ENCODE data around the gene NRIP1. TPM values are rescaled to one million over a fixed set of nuclear protein-coding genes. Genes with fewer than 3 reads are reported as not detected.

Gene NRIP1
- total RNA-seq, 1 experiment from 2014 or later, result 14.6 TPM

- no peak overlapping the region for H3K27ac ChIP-seq (ENCODE audit: low read depth, low read length, poor library complexity, severe bottlenecking)
- POLR2A ChIA-PET (ENCODE audit: low non-redundant PET), result no interaction called here
- no peaks in the 10 kb centered on the region for H3K9me3 ChIP-seq (ENCODE audit: low read depth, low read length, poor library complexity, severe bottlenecking)
- H3K4me3 ChIP-seq (ENCODE audit: low read depth, low read length, poor library complexity, severe bottlenecking), result no peak overlapping the region
- no peaks in the 10 kb centered on the region for H3K27me3 ChIP-seq (replicated peaks; ENCODE audit: insufficient read depth, low read depth, low read length, poor library complexity)
- DNase-seq (ENCODE audit: low spot score), result no peak
- TF ChIP-seq CTCF (conservative IDR thresholded peaks at IDR 0.05; ENCODE audit: low read depth, low read length), result no peak
- no peak for TF ChIP-seq EZH2 (IDR thresholded peaks at IDR 0.05; ENCODE audit: borderline replicate concordance, low read depth, low read length, poor library complexity, severe bottlenecking)
- no peaks in the 10 kb centered on the region for H3K36me3 ChIP-seq (ENCODE audit: insufficient read depth, low read length, poor library complexity, severe bottlenecking)
- BruUV-seq (replicated peaks), result no TSS peak
- no peaks in the 10 kb centered on the region for H3K4me1 ChIP-seq (ENCODE audit: insufficient read depth, low read length, poor library complexity, severe bottlenecking)
- CTCF ChIA-PET, result no interaction called here
- intact Hi-C loops (cut with micrococcal nuclease; ENCODE audit: unreplicated experiment), result no loop called here
These were observed 146.3 kb downstream of the NRIP1 start for GRCh38 chr21:14918527-14918926.

DNA sequence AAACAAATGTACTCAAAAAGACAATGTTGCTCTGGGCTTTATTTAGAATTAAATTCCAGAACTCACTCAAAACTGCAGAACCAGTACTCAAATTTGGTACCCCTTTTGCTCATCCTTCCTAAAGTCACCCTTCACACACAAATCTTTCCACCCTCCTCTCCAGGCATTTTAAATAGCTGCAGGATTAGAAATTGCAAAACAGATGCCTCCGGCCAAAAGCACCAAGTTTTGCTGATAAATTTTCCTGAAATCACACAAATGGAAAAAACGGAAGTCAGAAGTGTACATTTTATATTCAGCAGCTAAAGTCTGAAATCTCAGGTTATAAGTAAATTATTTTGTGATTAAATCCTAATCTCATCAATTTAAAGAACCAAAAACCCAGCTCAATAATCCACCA is 147.0 kb downstream of the NRIP1 start:
- intact Hi-C loops (cut with micrococcal nuclease; ENCODE audit: unreplicated experiment), result no loop called here
- Histone ChIP-seq H3K27me3 (replicated peaks; ENCODE audit: insufficient read depth, low read depth, low read length, poor library complexity) (no peaks in the 10 kb centered on the region), H3K4me3 (ENCODE audit: low read depth, low read length, poor library complexity, severe bottlenecking) (no peak overlapping the region), H3K27ac (ENCODE audit: low read depth, low read length, poor library complexity, severe bottlenecking) (no peak overlapping the region), H3K9me3 (ENCODE audit: low read depth, low read length, poor library complexity, severe bottlenecking) (no peaks in the 10 kb centered on the region), H3K4me1 (ENCODE audit: insufficient read depth, low read length, poor library complexity, severe bottlenecking) (no peaks in the 10 kb centered on the region), H3K36me3 (ENCODE audit: insufficient read depth, low read length, poor library complexity, severe bottlenecking) (no peaks in the 10 kb centered on the region)
- DNase-seq (ENCODE audit: low spot score), result no peak
- TF ChIP-seq EZH2 (IDR thresholded peaks at IDR 0.05; ENCODE audit: borderline replicate concordance, low read depth, low read length, poor library complexity, severe bottlenecking), result no peak
- no peak for TF ChIP-seq CTCF (conservative IDR thresholded peaks at IDR 0.05; ENCODE audit: low read depth, low read length)
- ChIA-PET POLR2A (ENCODE audit: low non-redundant PET) (no interaction called here), CTCF (no interaction called here)
- BruUV-seq (replicated peaks), result no TSS peak

DNA sequence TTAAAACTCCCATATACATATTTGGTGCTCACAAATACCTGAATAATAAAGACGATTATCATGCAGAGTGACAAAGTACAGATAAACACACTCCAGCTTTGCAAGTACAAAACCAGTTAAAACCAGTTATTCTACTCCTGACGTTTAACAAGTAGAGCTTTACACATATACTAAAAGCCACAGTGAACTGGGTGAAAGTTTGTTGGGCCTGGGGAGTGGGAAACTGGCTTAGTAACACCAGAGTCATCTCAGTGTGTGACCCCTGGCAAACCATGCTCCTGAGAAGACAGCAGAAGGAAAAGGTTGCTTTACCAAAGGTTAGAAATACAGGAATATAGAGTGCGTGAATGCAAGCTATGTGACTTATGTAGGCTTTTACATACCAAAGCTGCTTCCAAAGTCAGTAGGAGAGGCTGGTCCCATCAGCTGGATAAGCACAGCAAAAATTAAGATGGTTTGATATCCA is 148.1 kb downstream of the NRIP1 start:
- BruUV-seq (replicated peaks), result no TSS peak
- Histone ChIP-seq H3K36me3 (ENCODE audit: insufficient read depth, low read length, poor library complexity, severe bottlenecking) (no peaks in the 10 kb centered on the region), H3K9me3 (ENCODE audit: low read depth, low read length, poor library complexity, severe bottlenecking) (no peaks in the 10 kb centered on the region), H3K27me3 (replicated peaks; ENCODE audit: insufficient read depth, low read depth, low read length, poor library complexity) (no peaks in the 10 kb centered on the region), H3K4me3 (ENCODE audit: low read depth, low read length, poor library complexity, severe bottlenecking) (no peak overlapping the region), H3K4me1 (ENCODE audit: insufficient read depth, low read length, poor library complexity, severe bottlenecking) (no peaks in the 10 kb centered on the region), H3K27ac (ENCODE audit: low read depth, low read length, poor library complexity, severe bottlenecking) (no peak overlapping the region)
- DNase-seq (ENCODE audit: low spot score), result no peak
- TF ChIP-seq CTCF (conservative IDR thresholded peaks at IDR 0.05; ENCODE audit: low read depth, low read length) (no peak), EZH2 (IDR thresholded peaks at IDR 0.05; ENCODE audit: borderline replicate concordance, low read depth, low read length, poor library complexity, severe bottlenecking) (no peak)
- CTCF ChIA-PET, result no interaction called here
- intact Hi-C loops (cut with micrococcal nuclease; ENCODE audit: unreplicated experiment), result no loop called here
- POLR2A ChIA-PET (ENCODE audit: low non-redundant PET), result no interaction called here
